Uterus (tissue), 4 donors: Measurements from ENCODE around the gene GSTA3. TPM values are rescaled to one million over a fixed set of nuclear protein-coding genes. Genes with fewer than 3 reads are reported as not detected.

Source experiments
- DNase-seq, 2 donors: peaks; one replicate each; pipeline ENCODE4 v3.0.0-alpha.2; 2019 to 2020
- H3K27ac ChIP-seq, 2 donors: fragments of 200-600 bp; sonication (generic); 1 replicate in 1 of 2; 2 replicates in 1 of 2; pipeline ENCODE4 v1.5.1; 2016 to 2018
- H3K27me3 ChIP-seq, 2 donors: fragments of 200-600 bp; sonication (generic); one replicate each; pipeline ENCODE4 v1.5.1; 2018 to 2019; ENCODE audit warnings: control low read depth in 1 of 2
- H3K36me3 ChIP-seq, 2 donors: fragments of 200-600 bp; sonication (generic); one replicate each; pipeline ENCODE4 v1.5.1; 2019; ENCODE audit warnings: control low read depth in 1 of 2
- H3K4me1 ChIP-seq, 2 donors: fragments of 200-600 bp; sonication (generic); one replicate each; pipeline ENCODE4 v1.5.1; 2018 to 2019; ENCODE audit warnings: control low read depth in 1 of 2
- H3K4me3 ChIP-seq, 2 donors: fragments of 200-600 bp; sonication (generic); 1 replicate in 1 of 2; 2 replicates in 1 of 2; pipeline ENCODE4 v1.5.1; 2018 to 2019; ENCODE audit warnings: mild to moderate bottlenecking in 1 of 2
- H3K9me3 ChIP-seq, 2 donors: fragments of 200-600 bp; sonication (generic); one replicate each; pipeline ENCODE4 v1.5.1; 2019; ENCODE audit warnings: control low read depth in 1 of 2
- CTCF ChIP-seq, 4 experiments: fragments of 200-600 bp in 2 of 4; fragments of 450-650 bp in 2 of 4; sonication (generic) in 2 of 4; IDR thresholded peaks; one replicate each; pipeline ENCODE4 v1.5.1; 2016 to 2019; ENCODE audit warnings: antibody characterized with exemption in 4 of 4, mild to moderate bottlenecking in 2 of 4, moderate library complexity in 1 of 4
- POLR2A ChIP-seq, 2 donors: fragments of 450-650 bp; IDR thresholded peaks; one replicate each; pipeline ENCODE4 v1.6.1; 2016; ENCODE audit warnings: antibody characterized with exemption in 2 of 2, mild to moderate bottlenecking in 1 of 2, moderate library complexity in 1 of 2
- intact Hi-C: fragments of 100-400 bp; cut with DNase I; formaldehyde crosslinking; loops from one replicate; pipeline ENCODE4 v1.15.1; 2023; ENCODE audit warnings: low total_unique reads
- total RNA-seq, 4 donors: library from RNA; depleted of rRNA in 3 of 4; stranded (reverse); fragments of >200 nt in 3 of 4; gene quantifications; one replicate each; pipeline versions ENCODE4 v1.1.0 to v1.2.4, GENCODE V29; 2014 to 2023
- donor health status: DM: yes; HTN: yes; CAD: no.

The GSTA3 gene
- total RNA-seq, 4 donors from 2014 or later, result 0.35 to 0.98 TPM; not detected in 2

- Histone ChIP-seq H3K36me3 (no peaks in the 10 kb centered on the region), H3K4me3 (no peak overlapping the region), H3K9me3 (no peaks in the 10 kb centered on the region), H3K4me1 (no peaks in the 10 kb centered on the region), H3K27ac (no peak overlapping the region), H3K27me3 (no peaks in the 10 kb centered on the region)
- intact Hi-C loops, result no loop called here
- DNase-seq, result no peak
- TF ChIP-seq CTCF (IDR thresholded peaks at IDR 0.05), result no peak
- TF ChIP-seq POLR2A (IDR thresholded peaks at IDR 0.05), result no peak
Measured at GRCh38 chr6:52942221-52942620, 32.7 kb upstream of the GSTA3 start.

- no peak for DNase-seq
- TF ChIP-seq CTCF (IDR thresholded peaks at IDR 0.05), result no peak
- TF ChIP-seq POLR2A (IDR thresholded peaks at IDR 0.05), result no peak
- H3K27me3 ChIP-seq, result no peaks in the 10 kb centered on the region
- H3K4me3 ChIP-seq, result no peak overlapping the region
- intact Hi-C loops, result no loop called here
- H3K9me3 ChIP-seq, result no peaks in the 10 kb centered on the region
- no peaks in the 10 kb centered on the region for H3K4me1 ChIP-seq
- H3K36me3 ChIP-seq, result no peaks in the 10 kb centered on the region
- H3K27ac ChIP-seq, result no peak overlapping the region
Measured at GRCh38 chr6:52937908-52938307, 28.4 kb upstream of the GSTA3 start.

- Histone ChIP-seq H3K27ac (no peak overlapping the region), H3K36me3 (no peaks in the 10 kb centered on the region), H3K9me3 (no peaks in the 10 kb centered on the region), H3K4me3 (no peak overlapping the region), H3K4me1 (no peaks in the 10 kb centered on the region), H3K27me3 (no peaks in the 10 kb centered on the region)
- no peak for TF ChIP-seq CTCF (IDR thresholded peaks at IDR 0.05)
- TF ChIP-seq POLR2A (IDR thresholded peaks at IDR 0.05), result no peak
- intact Hi-C loops, result no loop called here
- no peak for DNase-seq
Measured at GRCh38 chr6:52933778-52934177, 24.3 kb upstream of the GSTA3 start.

- intact Hi-C loops, result no loop called here
- H3K4me3 ChIP-seq, result no peak overlapping the region
- no peak for DNase-seq
- H3K27me3 ChIP-seq, result no peaks in the 10 kb centered on the region
- no peak overlapping the region for H3K27ac ChIP-seq
- no peaks in the 10 kb centered on the region for H3K4me1 ChIP-seq
- TF ChIP-seq CTCF (IDR thresholded peaks at IDR 0.05), result no peak
- no peak for TF ChIP-seq POLR2A (IDR thresholded peaks at IDR 0.05)
- no peaks in the 10 kb centered on the region for H3K9me3 ChIP-seq
- no peaks in the 10 kb centered on the region for H3K36me3 ChIP-seq
Measured at GRCh38 chr6:52931351-52931750, 21.9 kb upstream of the GSTA3 start.

- DNase-seq, result no peak
- H3K36me3 ChIP-seq, result no peaks in the 10 kb centered on the region
- intact Hi-C loops, result no loop called here
Measured at GRCh38 chr6:52929321-52930164, 20.0 kb upstream of the GSTA3 start.

More at GRCh38 chr6:52929321-52930164, 20.0 kb upstream of the GSTA3 start:
- TF ChIP-seq CTCF (IDR thresholded peaks at IDR 0.05), result no peak
- no peak for TF ChIP-seq POLR2A (IDR thresholded peaks at IDR 0.05)
- Histone ChIP-seq H3K9me3 (no peaks in the 10 kb centered on the region), H3K4me3 (no peak overlapping the region), H3K27ac (no peak overlapping the region), H3K27me3 (no peaks in the 10 kb centered on the region), H3K4me1 (no peaks in the 10 kb centered on the region)
